Adipocyte (in vitro differentiated cells): ENCODE measurements around the gene ANK3.

Experiments
- DNase-seq: peaks from one replicate; pipeline ENCODE4 v3.0.0-alpha.2; 2015; ENCODE audit warnings: low read depth
- H3K27me3 ChIP-seq: replicated peaks from 2 replicates; pipeline ENCODE4 v1.7.0; 2013; ENCODE audit warnings: mild to moderate bottlenecking, low read length, moderate library complexity; ENCODE audit not compliant: control insufficient read depth, insufficient read depth
- H3K36me3 ChIP-seq: 2 replicates; pipeline ENCODE4 v1.7.0; 2013; ENCODE audit warnings: low read length, mild to moderate bottlenecking, moderate library complexity; ENCODE audit not compliant: control insufficient read depth, insufficient read depth, severe bottlenecking
- H3K4me1 ChIP-seq: 2 replicates; pipeline ENCODE4 v1.7.0; 2013; ENCODE audit warnings: mild to moderate bottlenecking, low read length, moderate library complexity; ENCODE audit not compliant: control insufficient read depth, insufficient read depth
- H3K4me3 ChIP-seq: 2 replicates; pipeline ENCODE4 v1.7.0; 2013; ENCODE audit warnings: mild to moderate bottlenecking, low read length, moderate library complexity
- H3K9ac ChIP-seq: 2 replicates; pipeline ENCODE4 v1.7.0; 2013; ENCODE audit warnings: mild to moderate bottlenecking, low read length, moderate library complexity
- H3K9me3 ChIP-seq: 2 replicates; pipeline ENCODE4 v1.7.0; 2013; ENCODE audit warnings: mild to moderate bottlenecking, low read length, moderate library complexity; ENCODE audit not compliant: control insufficient read depth

The ANK3 gene

GRCh38 chr10:59985639-59986038, 404.0 kb downstream of the ANK3 start:
- Histone ChIP-seq H3K4me1 (no peaks in the 10 kb centered on the region), H3K36me3 (no peaks in the 10 kb centered on the region), H3K9me3 (peaks cover 3% of the 10 kb centered on the region), H3K9ac (no peak overlapping the region), H3K4me3 (no peak overlapping the region), H3K27me3 (no peaks in the 10 kb centered on the region)
- DNase-seq = no peak

- Histone ChIP-seq H3K4me1 (no peaks in the 10 kb centered on the region), H3K4me3 (no peak overlapping the region), H3K36me3 (no peaks in the 10 kb centered on the region), H3K27me3 (no peaks in the 10 kb centered on the region), H3K9ac (no peak overlapping the region), H3K9me3 (peaks cover 3% of the 10 kb centered on the region)
- no peak for DNase-seq
Observed at GRCh38 chr10:59984415-59984814, 405.3 kb downstream of the ANK3 start.

DNA sequence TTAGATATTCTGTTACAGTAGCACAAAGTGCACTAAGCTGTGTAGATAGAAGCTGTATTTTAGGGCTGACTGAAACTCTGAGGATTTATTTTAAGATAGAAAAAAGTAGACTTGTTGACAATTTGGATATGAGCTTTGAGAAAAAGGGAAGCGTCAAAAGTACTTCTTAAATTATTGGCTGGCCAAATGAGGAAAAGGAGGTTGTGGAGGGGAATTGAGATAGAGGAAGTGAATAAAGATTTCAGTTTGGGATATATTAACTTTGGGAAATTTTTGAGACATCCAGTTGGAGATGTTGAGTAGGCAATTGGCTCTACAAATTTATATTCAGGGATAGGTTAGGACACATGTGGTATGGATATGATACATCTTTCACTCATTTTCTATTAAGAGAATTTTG, 409.3 kb downstream of the ANK3 start:
- Histone ChIP-seq H3K4me1 (no peaks in the 10 kb centered on the region), H3K27me3 (no peaks in the 10 kb centered on the region), H3K4me3 (no peak overlapping the region), H3K9me3 (peaks cover 21% of the 10 kb centered on the region), H3K9ac (no peak overlapping the region), H3K36me3 (no peaks in the 10 kb centered on the region)
- DNase-seq = no peak

- Histone ChIP-seq H3K9me3 (peaks cover 23% of the 10 kb centered on the region), H3K9ac (no peak overlapping the region)
- no peak for DNase-seq
Observed at GRCh38 chr10:59977486-59977885, 412.2 kb downstream of the ANK3 start.

GRCh38 chr10:59976909-59977308, 412.8 kb downstream of the ANK3 start:
- Histone ChIP-seq H3K4me1 (peaks cover 5% of the 10 kb centered on the region), H3K36me3 (no peaks in the 10 kb centered on the region), H3K4me3 (no peak overlapping the region), H3K9me3 (peaks cover 23% of the 10 kb centered on the region), H3K9ac (no peak overlapping the region), H3K27me3 (no peaks in the 10 kb centered on the region)
- no peak for DNase-seq

More at GRCh38 chr10:59977486-59977885, 412.2 kb downstream of the ANK3 start:
- no peaks in the 10 kb centered on the region for H3K4me1 ChIP-seq
- H3K27me3 ChIP-seq = no peaks in the 10 kb centered on the region
- no peak overlapping the region for H3K4me3 ChIP-seq
- no peaks in the 10 kb centered on the region for H3K36me3 ChIP-seq
